Raji (cell line): ENCODE data around the gene SLX4IP.

ENCODE experiments used
- POLR2A ChIP-seq: IDR thresholded peaks from 2 replicates; pipeline ENCODE4 v1.6.1; 2011; ENCODE audit warnings: low read depth, low read length, control low read depth; ENCODE audit not compliant: insufficient read depth

SLX4IP gene

DNA sequence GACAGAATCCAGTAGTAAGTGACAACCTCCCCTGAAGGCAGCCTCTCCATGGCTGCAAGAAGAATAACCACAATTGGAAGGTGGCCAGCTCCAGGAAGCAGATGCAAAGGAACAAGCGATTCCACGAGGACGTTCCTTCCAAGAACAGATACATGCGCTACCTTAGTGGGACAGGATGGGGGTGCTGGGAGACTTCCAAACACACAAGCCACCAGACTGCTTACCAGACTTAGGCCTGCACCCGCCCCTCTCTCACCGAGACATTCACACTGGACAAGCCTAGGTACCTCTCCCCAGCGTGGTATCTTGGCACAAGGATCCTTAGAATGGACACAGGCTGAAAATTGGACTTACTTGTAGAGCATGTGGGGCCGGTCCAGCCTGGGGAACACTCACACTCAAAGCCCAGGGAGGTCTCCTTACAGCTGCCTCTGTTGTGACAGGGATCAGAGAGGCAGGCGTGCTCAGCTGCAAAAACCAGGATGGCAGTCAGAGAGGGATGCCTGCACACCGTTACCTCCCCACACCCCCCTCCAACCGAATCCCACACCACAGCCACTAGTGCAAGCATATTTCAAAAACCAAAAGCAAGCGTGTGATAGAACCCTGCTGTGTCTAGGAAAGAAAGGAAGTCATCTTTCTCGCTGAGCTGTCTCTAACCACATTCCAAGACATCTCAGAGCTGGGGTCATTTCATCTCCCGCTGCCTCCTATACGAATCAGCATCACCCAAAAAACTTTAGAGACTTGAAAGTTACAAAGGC, 216.3 kb downstream of the SLX4IP start:
- no peak for TF ChIP-seq POLR2A

DNA sequence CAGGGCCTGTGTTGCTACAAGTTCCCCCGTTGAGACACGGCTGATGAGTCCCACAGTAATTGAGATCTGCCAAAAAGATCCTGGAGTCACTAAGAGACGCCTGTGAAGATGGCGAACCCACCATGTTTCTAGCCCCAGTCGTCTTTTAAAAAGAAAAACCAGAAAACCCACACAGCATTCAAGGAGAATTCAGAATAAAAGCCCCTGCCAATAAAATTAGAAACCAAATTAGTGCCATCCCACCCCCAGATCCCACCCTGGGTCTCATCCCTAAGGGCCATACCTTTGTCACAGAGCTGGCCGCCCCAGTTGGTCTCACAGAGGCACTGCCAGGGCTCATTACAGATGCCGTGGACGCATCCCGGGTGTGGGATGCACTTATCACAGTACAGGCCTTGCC, 217.1 kb downstream of the SLX4IP start:
- TF ChIP-seq POLR2A, result no peak

DNA sequence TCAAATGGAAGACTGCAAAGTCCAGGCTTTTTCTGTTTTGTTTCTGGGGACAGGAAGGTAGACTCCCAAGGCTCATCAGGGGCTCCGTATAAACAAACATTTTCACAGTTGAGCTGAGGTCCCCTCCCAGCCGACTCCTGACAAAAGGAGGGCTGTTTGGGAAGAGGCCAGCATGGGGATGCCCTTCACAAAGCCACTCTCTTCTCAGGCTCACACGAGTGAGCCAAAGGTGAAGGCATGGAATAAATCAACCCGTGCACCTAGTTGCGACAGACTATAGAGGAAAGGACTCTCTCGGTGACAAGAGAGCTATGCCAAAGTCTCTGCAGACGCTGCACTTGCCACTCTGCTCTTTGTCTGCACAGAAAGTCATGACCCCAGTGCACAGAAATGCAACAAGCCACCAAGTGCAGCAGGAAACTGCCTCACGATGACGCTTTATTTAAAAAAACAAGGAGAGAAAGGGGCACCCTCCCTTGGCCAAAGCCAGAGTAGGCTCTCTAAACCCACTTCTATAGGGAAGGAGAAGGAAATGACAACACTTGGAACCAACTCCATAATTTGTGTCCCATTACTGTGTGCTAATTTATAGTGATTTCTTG, 217.7 kb downstream of the SLX4IP start:
- TF ChIP-seq POLR2A, result no peak

DNA sequence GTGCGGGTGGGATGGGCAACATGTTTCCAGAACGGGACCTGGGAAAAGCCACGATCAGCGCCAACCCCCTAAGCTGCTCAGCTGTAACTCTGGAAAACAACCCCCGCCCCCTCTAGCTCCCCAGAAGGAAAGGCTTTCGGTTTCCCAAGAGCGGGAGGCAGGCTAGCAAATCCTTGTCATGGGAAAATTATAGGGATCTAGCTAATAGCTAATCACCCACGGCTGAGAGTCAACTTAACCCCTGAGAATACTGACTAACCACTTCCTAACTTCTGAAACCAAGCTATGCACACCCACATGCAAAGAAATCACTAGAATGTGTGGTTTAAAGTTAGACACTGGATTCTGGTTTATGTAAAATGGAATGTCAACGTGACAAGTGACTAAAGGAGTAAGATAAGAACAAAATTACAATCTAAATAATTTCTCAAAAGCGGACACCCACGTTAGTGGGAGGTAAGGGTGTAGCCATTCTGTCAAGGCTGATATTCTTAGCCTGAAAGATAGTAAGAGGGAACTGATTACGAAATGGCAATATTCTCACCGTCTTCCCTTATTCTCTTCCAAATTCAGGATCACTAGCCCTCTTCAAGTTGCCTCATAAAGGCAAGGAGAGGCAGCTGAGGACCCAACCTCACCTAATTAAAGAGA, 218.6 kb downstream of the SLX4IP start:
- no peak for TF ChIP-seq POLR2A

DNA sequence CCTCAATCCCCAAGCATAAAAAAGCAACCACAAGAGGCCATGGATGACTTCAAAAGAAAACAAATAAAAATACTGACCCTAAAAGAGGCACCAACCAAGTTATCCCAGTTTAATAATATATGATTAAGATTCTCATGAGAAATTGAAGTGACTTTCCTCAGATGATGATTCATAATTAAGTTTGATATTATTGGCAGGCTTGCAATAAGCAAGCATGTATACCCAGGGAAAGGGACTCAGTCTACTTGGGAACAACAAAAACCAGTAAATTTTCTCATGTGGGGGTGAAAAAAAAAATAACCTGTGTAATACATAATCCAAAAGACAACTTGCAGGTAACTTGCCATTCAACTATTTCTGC, 219.1 kb downstream of the SLX4IP start:
- TF ChIP-seq POLR2A, result no peak

DNA sequence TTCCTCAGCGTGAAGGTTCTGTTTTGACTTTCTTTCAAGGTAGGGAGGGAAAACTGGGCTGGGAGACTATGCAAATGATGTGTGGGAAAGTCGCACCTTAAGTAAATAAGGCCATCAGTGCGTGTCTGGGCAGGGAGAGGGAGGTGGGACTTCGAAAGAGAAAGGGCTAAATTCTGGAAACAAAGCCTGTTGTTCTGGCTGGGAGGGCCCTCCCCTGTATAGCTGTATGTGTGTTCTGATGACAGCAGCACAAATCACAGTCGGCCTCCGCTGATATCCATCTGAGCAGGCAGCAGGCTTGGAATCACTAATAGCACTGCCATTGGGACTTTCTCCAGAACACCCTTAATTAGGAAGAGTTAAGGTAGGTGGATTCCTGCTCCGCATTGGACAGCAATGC, 219.5 kb downstream of the SLX4IP start:
- TF ChIP-seq POLR2A, result no peak

DNA sequence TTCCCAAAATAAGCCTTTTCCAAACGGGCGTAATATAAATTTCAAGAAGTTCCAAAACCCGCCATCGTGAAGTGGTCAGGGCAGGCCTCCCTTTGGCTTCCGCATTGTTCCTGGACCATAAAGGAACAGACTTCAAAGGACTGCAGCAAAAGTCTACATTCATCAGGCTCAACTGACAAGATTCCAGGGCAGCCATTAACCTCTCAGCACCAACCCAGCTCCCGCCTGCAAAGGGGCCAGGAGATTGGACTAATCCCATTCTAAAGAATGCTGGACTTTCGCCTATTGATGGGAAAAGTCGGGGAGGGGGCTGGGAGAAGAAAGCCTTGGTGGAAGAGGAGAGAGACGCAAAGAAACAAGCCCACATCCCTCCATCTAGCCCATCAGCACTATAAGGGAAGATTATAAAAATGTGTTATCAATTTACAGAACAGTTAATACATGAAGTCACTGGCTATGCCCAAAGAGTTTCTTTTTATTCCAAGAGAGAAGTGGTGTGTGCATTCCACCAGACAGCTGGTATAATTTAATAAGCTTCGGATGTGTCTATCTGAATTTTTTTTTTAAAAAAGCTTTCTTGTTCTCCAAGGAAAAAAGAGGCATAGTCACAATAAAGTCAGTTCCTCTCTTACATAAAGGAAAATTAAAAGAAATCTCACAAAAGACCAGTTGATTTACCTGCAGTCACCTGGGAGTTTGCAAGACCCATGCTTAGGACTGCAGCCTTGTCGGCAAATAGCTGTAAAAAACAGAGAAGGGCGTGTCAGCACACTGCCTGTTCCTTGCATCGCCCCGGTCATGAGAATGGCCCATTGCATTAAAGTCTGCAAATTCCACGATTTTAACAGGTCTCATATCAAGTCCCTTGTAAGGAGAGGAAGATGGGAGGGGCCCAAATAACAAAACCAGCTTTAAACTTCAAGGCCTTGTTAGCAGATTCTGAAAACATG, 220.9 kb downstream of the SLX4IP start:
- no peak for TF ChIP-seq POLR2A

DNA sequence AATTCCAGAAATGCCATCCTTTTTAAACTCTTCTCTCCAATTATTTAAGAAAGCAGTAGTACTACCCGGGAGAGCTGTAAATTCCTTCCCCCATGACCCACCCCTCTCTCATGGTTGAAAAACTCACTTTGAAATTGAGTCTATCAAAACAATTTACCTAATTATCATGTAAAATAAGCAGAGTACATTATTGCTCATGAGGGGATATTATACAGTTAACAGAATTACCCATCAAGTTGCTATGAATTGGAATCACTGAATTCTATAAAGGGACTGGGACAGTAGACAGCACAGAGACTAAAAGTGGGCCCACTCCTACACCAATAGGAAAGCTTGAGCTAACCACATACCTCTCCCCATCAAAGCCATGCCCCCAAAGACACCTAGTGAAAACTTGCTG, 222.3 kb downstream of the SLX4IP start:
- no peak for TF ChIP-seq POLR2A

DNA sequence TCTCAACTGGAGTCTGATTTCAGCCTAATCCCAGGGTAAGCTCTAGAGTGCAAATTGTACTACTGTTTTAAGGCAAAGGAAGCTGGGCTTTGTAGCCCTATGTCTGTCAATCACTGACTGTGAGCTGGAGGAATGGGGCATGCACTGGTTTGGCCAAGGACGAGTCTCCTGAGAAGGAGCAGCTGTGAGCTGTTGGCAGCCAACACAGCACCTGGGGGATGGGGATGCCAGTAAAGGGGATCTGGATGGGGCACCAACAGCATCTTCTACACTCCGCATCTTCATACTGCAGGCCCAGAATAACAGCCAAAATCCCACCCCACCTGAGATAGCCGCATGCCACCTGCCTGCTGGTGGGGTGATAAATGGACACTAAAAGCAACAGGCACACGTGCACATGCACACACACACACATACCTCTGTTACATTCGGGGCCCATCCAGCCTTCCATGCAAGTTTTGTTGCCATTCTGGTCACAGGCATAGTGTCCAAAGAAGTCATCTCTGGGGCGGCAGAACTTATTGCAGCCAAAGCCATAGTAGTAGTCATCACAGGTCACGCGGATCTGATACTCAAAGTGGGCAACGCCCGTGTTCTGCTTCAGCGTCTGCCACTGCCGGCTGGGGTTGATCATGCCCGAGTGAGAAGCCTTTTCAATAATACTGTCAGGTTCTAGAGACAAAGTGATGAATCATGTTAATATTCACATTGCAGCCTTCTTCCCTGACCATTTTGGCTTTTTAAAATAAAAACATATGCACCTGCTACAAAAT, 223.1 kb downstream of the SLX4IP start:
- TF ChIP-seq POLR2A, result no peak

DNA sequence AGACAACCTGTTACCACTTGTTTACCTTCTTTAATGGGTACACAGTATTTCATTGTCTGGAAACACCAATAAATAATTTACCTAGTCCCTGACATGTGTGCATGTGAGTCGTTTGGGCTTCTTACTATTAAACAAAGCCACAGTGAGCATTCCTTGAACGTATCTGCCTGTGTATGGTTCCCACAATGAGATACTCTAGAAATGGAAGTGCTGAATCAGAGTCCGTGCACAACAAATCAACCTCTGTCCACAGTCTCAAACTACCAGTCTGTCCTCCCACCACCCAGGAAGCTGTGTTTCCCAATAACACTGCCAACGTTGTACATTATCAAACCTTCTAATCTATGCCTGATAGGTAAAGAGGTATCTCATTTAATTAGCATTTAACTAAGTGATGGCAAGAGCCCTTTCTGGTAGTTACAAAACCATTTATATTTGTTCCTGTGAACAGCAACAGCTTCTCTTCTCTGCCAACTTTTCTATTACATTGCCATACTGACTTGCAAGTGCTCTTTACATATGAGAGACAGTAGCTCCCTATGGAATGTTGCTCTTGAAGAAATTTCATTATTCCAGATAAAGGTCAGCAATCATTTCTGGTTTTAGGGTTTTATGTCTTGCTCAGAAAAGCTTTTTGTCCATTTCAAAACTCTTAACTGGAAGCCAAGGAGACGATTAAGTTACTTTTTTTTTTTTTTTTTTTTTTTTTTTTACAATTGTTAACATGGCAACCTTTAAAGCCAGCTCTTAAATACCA, 223.9 kb downstream of the SLX4IP start:
- no peak for TF ChIP-seq POLR2A

DNA sequence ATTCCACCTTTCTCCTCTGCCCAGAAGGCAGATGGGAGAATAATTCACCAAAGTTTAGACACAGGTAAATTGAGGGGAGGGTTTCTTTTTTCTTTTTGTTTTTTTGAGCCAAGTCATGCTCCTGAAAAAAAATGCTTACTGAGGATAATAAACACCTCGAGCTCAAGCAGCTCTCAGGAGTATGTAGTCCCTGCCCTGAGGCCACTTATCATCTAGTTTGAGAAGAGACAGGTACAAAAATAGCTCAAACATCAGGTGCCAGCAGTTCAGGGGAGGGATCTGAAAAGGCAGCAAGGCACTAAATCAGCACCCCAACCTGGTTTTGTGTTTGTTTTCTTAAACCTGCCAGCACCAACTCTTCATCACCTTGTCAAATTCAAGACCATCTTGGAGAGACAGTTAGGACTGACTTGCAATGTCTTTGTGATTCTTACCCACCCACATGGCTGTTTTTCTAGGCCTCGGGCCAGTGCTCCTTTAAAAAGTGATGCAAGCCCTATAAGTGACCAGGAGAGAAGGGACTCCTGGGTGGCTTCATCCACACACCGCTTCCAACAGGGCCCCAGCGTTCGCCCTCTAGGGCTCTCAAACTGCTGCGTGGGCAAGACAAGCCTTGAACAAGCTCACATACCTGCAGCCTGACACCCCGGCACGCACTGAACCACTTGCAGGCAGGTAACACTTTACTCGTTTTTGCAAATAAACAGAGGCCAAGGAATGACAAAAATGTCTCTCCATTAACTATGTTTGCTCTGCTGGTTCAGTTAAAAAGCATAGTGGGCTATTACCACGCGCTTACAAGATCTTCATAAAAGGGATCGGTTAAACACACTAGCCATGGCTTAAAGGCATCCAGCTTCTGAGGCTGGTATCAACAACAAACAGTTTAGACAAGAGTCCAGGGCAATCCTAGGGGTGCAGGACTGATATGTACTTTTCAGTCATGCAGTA, 224.8 kb downstream of the SLX4IP start:
- TF ChIP-seq POLR2A, result no peak

DNA sequence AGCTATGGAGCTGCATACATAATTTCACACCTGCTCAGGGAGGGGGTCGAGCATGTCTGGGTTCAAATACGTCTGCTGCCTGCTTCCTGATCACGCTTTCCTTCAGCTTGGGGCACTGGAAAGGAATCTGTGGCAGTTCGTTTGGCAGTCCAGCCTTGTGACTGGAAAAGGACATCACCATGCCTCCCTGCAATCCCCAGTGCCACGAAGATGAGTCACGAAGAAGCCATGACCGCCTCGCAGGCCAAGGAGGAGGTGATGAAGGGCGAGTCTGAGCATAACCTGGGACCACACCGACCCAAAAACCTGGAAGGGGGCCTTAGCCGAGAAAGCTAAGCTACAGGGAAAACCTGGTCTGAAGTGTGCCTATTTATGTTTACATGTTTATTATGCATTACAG, 225.6 kb downstream of the SLX4IP start:
- TF ChIP-seq POLR2A, result no peak

DNA sequence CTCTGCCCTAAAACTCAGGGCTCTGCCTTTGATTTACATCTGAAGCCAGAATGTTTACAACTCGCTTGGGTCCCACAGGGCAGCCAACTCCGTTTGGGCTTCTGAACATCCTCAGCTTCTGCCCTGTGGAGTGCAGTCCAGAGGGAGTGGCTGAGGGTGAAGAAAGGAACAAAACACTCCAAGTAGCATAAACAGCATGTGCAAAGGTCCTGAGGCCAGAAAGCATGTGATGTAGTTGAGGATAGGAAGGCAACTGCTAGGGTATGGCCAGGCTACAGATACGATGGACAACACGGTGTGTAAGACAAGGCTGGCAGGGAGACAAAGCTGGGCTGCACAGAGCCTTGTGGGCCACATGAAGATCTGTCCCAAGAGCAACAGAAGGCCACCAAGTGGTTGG, 226.2 kb downstream of the SLX4IP start:
- no peak for TF ChIP-seq POLR2A
